Activated naive CD4-positive, alpha-beta T cell treated with anti-CD3 and anti-CD28 coated beads, Interleukin-2, amount 50 U/mL, for 72 hours (primary cell): Measurements from ENCODE around the gene TEAD1. TPM values are rescaled to one million over a fixed set of nuclear protein-coding genes. Genes with fewer than 3 reads are reported as not detected.

Source experiments
- ATAC-seq, 2 donors: fragments of 150-1000 bp; cut with Tn5 transposase; 2 replicates each; pipeline ENCODE4 v1.10.0; 2021; ENCODE audit warnings: mild to moderate bottlenecking in 2 of 2, moderate library complexity in 2 of 2
- DNase-seq, 2 donors: peaks; one replicate each; pipeline ENCODE4 v3.0.0; 2021 to 2022; ENCODE audit warnings: low spot score in 2 of 2
- H3K27ac Mint-ChIP-seq, 2 donors: one replicate each; pipeline ENCODE4 v1.8.0; 2022; ENCODE audit warnings: mild to moderate bottlenecking in 2 of 2, mixed read lengths in 2 of 2
- H3K36me3 Mint-ChIP-seq, 2 donors: one replicate each; pipeline ENCODE4 v1.8.0; 2022; ENCODE audit warnings: mixed read lengths in 2 of 2
- H3K9me3 Mint-ChIP-seq, 2 donors: one replicate each; pipeline ENCODE4 v1.8.0; 2022; ENCODE audit warnings: mixed read lengths in 2 of 2
- total RNA-seq, 2 donors: library from RNA; stranded (reverse); gene quantifications; one replicate each; pipeline ENCODE4 v1.2.3, GENCODE V29; 2022

TEAD1 gene
- total RNA-seq: under 1 TPM; 0.14 to 0.18 TPM

DNA sequence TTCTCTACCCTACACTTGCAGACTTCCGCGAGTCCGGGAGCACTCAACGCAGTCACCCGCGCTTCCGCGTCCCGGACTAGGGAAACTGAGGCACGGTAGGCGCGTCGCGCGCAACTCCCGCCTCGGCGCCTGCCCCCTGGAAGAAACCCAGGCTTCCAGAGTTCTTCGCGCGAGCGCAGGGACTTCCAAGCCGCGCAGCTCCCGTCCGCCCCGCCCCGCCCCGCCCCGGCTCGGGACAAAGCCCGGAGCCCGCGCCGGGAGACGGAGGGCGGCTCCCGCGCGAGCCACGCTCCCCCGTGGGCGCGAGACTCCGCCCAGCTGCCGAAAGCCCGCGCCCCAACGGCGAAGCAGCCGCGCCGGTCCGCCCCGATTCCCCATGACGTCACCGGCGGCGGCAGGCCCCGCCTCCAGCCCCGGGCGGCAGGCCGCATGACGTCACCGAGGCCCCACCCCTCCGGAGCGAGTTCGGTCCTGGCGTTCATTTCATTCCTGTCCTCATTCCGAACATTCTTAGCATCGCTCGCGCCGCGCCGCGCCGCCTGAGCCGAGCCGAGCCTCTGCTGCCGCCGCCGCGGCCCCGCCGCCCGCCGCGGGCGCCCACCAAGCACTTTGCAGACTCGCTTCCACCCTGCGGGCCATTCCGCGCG is at the start of gene TEAD1:
Gene TEAD1 (plus strand): TSS at position 498 of the 647 bp plus-strand sequence.
- H3K27ac Mint-ChIP-seq: no peak within 1 kb of the TSS

GRCh38 chr11:12624595-12624994 is 49.6 kb upstream of the TEAD1 start:
- DNase-seq: no peak
- no peak for ATAC-seq
- Mint-ChIP-seq H3K27ac (no peak overlapping the region), H3K36me3 (peaks cover 4 to 17% of the 10 kb centered on the region in 2 donors), H3K9me3 (peaks cover 18 to 35% of the 10 kb centered on the region in 2 donors)

More for the DNA sequence above, at the start of gene TEAD1:
- ATAC-seq: peak; percentile 86 to 88
- peaks cover 0 to 9% of the 10 kb centered on the region in 2 donors for H3K36me3 Mint-ChIP-seq
- peaks cover 0 to 9% of the 10 kb centered on the region in 2 donors for H3K9me3 Mint-ChIP-seq
- DNase-seq: peak; percentile 83 to 88

DNA sequence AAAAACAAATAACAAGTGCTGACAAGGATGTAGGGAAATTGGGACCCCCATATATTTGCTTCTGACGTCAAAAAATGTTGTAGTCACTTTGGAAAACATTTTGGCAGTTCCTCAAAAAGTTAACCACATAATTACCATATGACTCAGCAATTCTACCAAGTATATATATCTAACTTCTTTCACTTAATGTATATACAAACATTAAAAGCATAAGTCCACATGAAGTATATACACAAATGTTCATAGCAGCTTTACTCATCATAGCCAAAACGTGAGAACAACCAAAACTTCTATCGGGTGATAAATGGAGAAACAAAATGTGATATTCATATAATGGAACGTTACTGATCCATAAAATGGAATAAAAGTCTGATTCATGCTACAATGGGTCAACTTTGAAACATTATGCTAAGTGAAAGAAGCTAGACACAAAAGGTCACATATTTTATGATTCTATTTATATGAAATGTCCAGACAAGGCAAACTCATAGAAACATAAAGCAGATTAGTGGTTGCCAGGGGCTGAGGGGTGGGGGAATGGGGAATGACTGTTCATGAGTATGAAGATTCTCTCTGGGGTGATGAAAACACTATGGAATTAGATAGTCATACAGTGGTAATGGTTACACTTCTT is 48.7 kb upstream of the TEAD1 start:
- Mint-ChIP-seq H3K9me3 (peaks cover 17 to 33% of the 10 kb centered on the region in 2 donors), H3K36me3 (peaks cover 4 to 16% of the 10 kb centered on the region in 2 donors), H3K27ac (no peak overlapping the region)
- DNase-seq: no peak
- no peak for ATAC-seq

GRCh38 chr11:12626616-12627015 is 47.6 kb upstream of the TEAD1 start:
- no peak for DNase-seq
- Mint-ChIP-seq H3K27ac (no peak overlapping the region), H3K9me3 (peaks cover 13 to 27% of the 10 kb centered on the region in 2 donors), H3K36me3 (peaks cover 1 to 10% of the 10 kb centered on the region in 2 donors)
- ATAC-seq: no peak

DNA sequence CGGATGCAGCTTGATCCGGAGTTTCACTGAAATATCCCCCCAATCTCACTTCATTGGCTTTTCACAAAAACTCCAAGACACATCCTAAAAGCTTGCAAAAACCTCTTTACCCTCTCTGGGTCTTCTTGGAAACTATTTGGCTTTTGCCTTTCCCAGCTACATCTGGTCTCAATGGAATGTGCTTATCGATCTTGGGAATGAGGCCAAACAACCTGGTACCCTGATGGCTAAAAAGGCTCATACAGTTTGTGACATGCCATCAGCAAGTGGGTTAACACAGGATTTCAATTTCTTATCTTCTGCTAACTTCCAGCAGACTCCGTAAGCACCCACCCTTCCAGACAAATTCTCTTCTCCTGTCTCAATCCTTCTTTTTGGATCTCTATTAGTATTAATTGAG is 45.9 kb upstream of the TEAD1 start:
- ATAC-seq (no peak), DNase-seq (no peak)
- Mint-ChIP-seq H3K36me3 (peaks cover 0 to 5% of the 10 kb centered on the region in 2 donors), H3K27ac (no peak overlapping the region), H3K9me3 (peaks cover 13 to 19% of the 10 kb centered on the region in 2 donors)

GRCh38 chr11:12629601-12630313 is 44.5 kb upstream of the TEAD1 start:
- ATAC-seq: no peak
- peaks cover 0 to 5% of the 10 kb centered on the region in 2 donors for H3K36me3 Mint-ChIP-seq

GRCh38 chr11:12631651-12632050 is 42.6 kb upstream of the TEAD1 start:
- DNase-seq (no peak), ATAC-seq (no peak)
- H3K36me3 Mint-ChIP-seq: peaks cover 0 to under 1% of the 10 kb centered on the region in 2 donors

More at GRCh38 chr11:12629601-12630313, 44.5 kb upstream of the TEAD1 start:
- Mint-ChIP-seq H3K9me3 (peaks cover 5 to 6% of the 10 kb centered on the region in 2 donors), H3K27ac (no peak overlapping the region)
- DNase-seq: no peak

GRCh38 chr11:12634329-12634728 is 39.9 kb upstream of the TEAD1 start:
- Mint-ChIP-seq H3K9me3 (no peaks in the 10 kb centered on the region), H3K27ac (no peak overlapping the region), H3K36me3 (no peaks in the 10 kb centered on the region)
- no peak for ATAC-seq
- no peak for DNase-seq

More at GRCh38 chr11:12631651-12632050, 42.6 kb upstream of the TEAD1 start:
- no peak overlapping the region for H3K27ac Mint-ChIP-seq
- peaks cover under 1% of the 10 kb centered on the region in 2 donors for H3K9me3 Mint-ChIP-seq

DNA sequence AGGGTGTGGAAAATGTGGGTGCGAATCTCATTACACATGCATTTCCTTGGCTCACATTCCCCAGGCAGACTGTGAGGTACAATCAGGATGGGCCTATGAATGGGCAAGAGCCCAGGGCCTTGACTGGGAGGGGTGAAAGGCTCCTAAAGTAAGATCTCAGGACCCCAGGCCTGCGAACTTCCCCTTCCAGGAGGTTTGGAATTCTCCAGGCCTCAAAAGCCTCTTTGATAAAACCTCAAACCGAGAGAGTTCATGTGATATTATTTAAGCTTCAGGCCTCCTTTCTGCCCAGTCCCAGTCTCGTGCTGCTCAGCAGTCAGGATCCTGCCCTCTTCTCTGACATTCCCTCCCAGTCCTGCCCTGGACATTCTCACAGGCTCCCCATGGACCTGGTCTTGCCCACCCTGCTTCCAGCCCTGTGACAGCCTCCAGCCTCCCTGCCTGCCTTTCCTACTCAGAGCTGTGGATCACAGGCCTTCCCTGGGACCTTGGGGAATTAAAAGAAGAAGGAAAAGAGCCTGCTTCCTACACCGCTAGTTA is 37.3 kb upstream of the TEAD1 start:
- ATAC-seq (no peak), DNase-seq (no peak)
- Mint-ChIP-seq H3K36me3 (no peaks in the 10 kb centered on the region), H3K27ac (no peak overlapping the region), H3K9me3 (no peaks in the 10 kb centered on the region)

DNA sequence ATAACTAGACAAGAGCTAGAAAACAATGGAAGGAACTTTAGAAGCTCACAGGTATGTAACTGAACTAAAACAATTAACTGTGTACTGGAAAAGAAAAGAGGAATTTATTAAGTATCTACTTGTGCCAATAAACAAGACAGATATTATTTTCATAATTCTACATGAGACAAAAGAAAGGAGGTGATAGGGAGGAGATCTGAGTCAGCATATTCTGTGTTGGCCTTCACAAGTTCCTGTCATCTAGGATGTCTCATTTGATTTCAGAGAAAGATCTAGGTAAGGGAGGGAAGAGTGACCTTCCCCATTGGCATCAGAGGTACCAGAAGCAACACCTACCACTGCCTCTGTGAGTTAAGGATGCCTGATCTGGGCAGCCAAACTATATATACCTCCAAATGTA is 34.8 kb upstream of the TEAD1 start:
- ATAC-seq: no peak
- DNase-seq: no peak
- no peaks in the 10 kb centered on the region for H3K9me3 Mint-ChIP-seq
- H3K27ac Mint-ChIP-seq: no peak overlapping the region
- H3K36me3 Mint-ChIP-seq: no peaks in the 10 kb centered on the region

DNA sequence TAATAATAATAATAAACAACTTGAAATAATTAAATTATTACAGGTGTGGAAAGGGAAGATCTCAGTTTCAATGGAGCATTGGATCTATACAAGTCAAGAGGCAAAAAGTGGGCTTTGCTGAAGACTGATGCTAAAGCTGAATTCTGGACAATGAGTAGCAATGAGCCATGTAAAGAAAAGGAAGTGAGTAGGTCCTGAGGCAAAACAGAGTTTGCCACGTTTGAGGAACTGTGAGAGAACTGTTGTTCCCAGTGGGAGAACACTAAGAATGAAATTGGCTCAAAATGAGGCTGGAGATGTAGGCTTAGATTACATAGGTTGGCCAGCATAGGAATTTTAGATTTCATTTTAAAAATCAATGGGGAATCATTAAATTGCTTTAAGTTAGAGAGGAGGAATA is 33.9 kb upstream of the TEAD1 start:
- Mint-ChIP-seq H3K27ac (no peak overlapping the region), H3K36me3 (no peaks in the 10 kb centered on the region), H3K9me3 (no peaks in the 10 kb centered on the region)
- DNase-seq (no peak), ATAC-seq (no peak)

DNA sequence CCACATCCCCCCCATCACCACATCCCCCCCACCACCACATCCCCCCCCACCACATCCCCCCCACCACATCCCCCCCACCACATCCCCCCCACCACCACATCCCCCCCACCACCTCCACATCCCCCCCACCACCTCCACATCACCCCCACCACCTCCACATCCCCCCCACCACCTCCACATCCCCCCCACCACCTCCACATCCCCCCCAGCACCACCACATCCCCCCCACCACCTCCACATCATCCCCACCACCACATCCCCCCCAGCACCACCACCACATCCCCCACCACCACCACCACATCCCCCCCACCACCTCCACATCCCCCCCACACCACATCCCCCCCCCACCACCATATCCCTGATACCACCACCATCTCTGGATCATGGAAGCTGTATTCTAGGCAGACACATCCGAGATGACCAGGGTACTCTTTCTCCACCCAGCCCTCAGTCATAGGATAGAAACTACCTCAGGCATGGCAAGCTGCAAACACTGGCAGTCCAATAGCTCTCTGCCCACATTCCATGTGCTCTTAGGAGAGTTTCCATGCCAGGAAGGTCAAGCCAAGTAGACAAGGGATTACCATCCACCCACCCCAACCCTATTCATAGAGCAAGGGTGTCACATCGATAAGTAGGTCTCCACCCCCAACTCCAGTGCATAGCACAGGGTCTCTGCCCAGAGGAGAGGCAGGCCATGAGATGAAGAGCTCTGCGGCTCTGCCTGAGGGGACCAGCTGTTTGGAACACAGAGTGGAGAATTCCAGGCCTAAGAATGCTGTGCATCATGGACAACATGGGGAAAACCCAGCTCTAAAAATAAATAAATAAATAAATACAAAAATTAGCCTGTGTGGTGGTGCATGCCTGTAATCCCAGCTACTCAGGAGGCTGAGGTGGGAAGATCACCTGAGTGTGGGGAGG is 33.0 kb upstream of the TEAD1 start:
- Mint-ChIP-seq H3K9me3 (no peaks in the 10 kb centered on the region), H3K27ac (peak overlapping the region in 1 of 2 donors; percentile 24), H3K36me3 (no peaks in the 10 kb centered on the region)
- ATAC-seq: no peak
- no peak for DNase-seq

DNA sequence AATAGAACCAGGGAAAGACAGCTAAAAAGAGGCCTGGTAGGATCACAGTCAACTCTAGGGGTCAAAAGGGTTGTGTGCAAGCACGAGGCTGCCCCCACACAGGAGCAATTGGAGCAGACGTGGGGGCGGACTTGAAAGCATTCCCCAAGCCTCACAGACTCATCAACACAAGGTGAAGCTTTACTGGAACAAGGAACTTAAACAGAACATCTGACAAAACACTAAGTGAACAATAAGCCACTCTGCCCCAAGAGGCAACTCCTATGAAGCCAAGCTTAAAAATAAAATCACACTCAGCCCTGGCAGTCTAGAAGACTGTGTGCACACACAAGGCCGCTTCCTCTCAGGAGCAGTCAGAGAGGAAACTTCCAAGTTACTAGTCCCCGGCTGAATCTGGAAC is 32.2 kb upstream of the TEAD1 start:
- no peak overlapping the region for H3K27ac Mint-ChIP-seq
- no peak for ATAC-seq
- no peak for DNase-seq
- H3K36me3 Mint-ChIP-seq: no peaks in the 10 kb centered on the region
- no peaks in the 10 kb centered on the region for H3K9me3 Mint-ChIP-seq

DNA sequence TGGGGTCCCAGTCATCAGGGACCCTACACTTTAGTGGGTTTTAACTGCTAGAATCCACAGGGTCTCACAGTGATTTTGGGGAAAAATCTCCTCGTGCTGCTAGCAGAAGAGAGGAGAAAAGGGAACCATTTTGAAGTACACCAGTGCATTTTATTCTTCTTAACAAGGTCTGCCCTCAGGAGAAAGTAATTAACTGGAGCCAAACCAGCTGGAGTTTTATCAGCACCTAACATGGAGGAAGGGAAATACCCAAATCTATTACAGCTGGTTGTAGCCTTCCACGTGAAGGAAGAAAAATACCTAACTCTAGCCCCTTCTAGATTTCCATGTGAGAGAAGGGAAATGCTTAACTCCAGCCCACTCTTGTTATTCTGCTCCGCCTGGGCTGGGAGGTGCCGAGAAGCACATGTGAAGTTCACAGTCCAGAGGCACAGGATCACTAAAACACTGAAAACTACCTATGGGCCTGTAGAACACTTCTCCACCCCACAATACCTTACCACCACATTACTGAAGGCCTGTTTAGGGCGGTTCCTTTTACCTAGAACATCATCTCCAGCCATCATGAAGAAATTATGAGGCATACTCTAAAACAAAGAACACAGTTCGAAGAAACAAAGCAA is 31.3 kb upstream of the TEAD1 start:
- ATAC-seq (no peak), DNase-seq (no peak)
- Mint-ChIP-seq H3K27ac (no peak overlapping the region), H3K9me3 (no peaks in the 10 kb centered on the region), H3K36me3 (no peaks in the 10 kb centered on the region)

DNA sequence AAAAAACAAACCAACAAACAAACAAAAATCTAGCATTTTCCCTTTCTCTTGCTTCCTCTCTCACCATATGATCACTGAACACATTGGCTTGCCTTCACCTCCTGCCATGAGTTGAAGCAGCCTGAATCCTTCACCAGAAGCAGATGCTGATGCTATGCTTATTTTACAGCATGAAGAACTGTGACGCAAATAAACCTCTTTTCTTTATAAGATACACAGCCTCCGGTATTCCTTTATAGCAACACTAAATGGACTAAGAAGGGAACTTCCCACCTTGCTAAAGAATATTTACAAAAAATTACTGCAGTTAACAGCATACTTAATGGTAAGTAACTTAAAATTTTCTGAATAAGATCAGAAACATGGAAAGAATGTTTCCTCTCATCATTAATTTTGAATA is 27.7 kb upstream of the TEAD1 start:
- ATAC-seq: no peak
- no peak for DNase-seq
- Mint-ChIP-seq H3K27ac (no peak overlapping the region), H3K9me3 (no peaks in the 10 kb centered on the region), H3K36me3 (no peaks in the 10 kb centered on the region)

DNA sequence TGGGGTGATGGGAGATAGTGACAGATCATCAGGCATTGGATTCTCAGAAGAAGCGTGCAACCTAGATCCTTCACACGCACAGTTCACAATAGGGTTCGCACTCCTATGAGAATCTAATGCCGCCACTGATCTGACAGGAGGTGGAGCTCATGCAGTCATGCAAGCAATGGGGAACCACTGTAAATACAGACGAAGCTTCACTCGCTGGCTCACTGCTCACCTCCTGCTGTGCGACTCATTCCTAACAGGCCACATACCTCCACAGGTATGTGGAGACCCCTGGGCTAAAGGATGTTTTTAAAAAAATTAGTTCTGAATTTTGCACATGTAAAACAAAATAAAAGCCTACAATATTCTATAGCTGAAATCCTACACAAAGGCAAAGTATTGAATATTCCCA is 20.5 kb upstream of the TEAD1 start:
- DNase-seq: no peak
- Mint-ChIP-seq H3K36me3 (no peaks in the 10 kb centered on the region), H3K27ac (no peak overlapping the region), H3K9me3 (no peaks in the 10 kb centered on the region)
- ATAC-seq: no peak
